RPMI7951 (cell line): ENCODE measurements around the gene SEMA5A. TPM values are rescaled to one million over a fixed set of nuclear protein-coding genes. Genes with fewer than 3 reads are reported as not detected.

Source experiments
- DNase-seq: peaks from one replicate; pipeline ENCODE4 v3.0.0-alpha.2; 2012; ENCODE audit warnings: low read depth
- total RNA-seq: library from RNA; depleted of rRNA; stranded (reverse); fragments of >200 nt; shearing (Covaris generic); gene quantifications from 2 replicates; pipeline ENCODE4 v1.2.3, GENCODE V29; 2014

Gene SEMA5A
- total RNA-seq, 1 experiment from 2014 or later, result 14.3 TPM

DNA sequence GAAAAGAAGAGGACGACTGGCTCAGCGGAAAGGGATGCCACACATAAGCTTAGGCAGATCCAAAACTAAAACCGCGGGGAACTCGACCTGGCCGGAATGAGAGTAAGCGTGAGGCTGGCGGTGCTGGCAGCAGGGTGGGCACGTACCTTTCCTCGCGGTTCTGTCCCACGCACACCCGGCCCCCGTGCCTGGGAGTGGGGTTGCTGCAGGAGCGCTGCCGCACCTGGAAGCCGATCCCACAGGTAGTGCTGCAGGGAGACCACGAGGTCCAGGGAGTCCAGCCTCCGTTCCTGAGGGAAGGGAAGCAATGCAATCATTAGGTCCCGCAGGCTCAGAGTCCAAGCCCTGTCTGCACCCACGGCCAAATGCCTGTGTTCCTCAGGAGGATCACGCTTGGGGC lies 427.0 kb downstream of the SEMA5A start:
- DNase-seq, result no peak

DNA sequence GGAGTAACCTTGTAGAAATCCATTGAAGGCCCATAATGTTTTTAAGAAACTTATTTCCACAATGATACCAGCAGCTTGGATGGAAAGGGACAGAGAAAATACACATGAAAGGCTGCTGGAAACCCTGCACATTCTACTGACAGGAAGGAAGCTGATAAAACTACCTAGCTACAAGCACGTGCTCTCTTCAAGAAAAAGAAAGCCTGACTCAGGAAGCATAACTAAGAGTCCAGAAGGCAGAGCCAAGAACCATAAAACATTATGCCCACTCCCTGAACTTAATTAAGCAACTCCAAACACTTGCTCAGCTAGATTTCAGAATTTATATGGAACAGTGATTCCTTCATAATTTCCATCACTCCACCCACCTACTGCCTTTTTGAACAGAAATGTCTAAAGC lies 430.8 kb downstream of the SEMA5A start:
- DNase-seq, result no peak

DNA sequence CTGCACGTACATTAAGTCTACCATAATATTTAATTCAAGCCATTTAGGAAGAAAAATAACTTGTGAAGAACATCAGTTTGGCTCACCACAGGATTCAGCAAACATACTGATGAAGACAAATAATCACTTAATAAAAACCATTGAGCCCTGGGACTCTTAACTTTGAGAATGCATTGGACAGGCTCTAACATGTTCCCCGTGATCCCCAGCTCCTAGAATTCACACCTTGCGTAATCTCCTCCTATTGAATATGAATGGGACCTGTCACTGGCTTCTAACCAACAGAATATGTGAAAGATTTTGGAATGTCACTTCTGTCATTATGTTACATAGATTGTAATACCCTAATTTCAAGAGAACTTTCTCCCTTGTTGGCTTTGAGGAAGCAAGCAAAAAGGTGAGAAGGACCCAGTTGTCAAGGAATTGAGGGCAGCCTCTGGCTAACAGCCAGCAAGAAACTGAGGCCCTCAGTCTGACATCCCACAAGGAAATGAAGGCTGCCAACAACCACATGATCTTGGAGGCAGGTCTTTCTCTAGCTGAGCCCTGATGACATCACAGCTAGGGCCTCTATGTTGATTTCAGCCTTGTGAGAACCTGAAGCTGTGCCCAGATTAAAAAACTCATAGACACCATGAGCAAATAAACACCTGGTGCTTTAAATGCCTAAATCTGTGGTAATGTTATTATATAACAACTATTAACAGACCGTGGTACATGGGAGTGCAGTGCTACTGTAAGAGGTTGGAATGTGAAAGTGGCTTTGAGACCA lies 433.2 kb downstream of the SEMA5A start:
- DNase-seq, result no peak

DNA sequence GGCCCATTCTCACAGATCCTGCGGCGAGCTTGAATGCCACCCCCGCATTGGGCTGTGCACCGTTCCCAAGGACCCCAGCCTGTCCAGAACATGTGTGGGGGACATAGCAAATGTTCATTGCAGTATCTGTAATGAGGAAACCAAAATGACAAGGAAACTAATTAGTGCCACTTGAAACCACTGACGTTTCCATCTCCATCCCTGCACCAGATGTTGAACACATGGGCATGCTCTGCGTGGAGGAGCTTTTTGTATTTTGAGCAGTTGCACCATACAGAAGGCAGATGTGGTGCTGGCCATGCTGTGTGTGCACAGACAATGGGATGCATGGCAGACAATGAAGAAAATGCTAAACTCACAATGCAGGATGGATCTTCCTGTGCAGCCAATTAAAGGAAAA lies 437.7 kb downstream of the SEMA5A start:
- peak; percentile 53 for DNase-seq

DNA sequence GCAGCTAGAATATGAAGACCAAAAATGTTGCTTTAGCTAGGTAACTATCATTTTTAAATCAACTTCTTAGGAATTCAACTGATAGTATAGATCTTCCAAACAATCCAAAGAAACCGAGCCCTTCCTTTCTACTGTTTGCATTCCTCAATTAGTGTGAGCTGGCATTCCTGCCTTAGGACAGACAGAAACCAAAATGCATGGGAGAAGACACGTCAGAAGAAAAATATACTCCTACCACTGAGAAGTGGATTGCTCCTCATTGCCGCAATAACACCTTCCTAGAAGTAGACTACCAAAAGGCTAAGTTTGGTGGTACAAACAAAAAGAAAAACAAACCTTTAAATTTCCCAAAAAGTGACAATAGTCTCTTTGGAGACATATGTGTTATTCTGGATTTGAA lies 440.0 kb downstream of the SEMA5A start:
- DNase-seq, result peak; percentile 32

DNA sequence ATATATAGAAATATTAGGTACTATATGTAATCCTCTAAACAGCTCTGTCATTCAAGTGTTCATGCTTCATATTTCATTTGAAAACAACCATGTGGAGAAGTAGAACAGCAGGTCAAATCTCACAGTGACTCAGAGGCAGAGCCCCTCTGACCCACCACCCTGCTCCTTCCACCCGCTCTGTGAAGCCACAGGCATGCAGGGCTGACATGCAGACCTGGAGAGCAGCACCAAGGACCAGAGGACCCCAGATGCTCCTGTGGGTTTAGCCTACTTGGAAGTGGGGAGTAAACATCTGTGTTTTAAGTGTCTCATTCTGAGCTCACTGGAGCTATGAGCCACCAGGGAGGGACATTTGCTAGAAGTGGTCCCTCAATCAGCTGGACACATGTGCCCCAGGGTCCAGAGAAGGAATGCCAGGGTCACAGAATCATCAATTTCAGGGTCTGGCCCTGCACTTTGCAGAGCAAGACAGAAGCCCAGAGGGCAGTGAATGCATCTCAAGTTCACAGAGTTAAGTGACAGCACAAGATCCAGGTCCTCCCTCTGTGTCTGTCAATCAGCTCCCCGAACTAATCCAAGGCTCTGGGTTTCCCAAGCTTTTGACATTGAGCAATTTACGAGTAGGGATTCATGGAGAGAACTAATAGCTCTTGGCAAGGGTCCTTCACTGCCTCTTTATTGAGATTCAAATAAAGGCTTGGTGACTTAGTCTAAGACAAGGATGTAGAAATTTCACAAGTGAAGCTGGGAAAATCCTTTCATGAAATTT lies 441.1 kb downstream of the SEMA5A start:
- peak; percentile 23 for DNase-seq

DNA sequence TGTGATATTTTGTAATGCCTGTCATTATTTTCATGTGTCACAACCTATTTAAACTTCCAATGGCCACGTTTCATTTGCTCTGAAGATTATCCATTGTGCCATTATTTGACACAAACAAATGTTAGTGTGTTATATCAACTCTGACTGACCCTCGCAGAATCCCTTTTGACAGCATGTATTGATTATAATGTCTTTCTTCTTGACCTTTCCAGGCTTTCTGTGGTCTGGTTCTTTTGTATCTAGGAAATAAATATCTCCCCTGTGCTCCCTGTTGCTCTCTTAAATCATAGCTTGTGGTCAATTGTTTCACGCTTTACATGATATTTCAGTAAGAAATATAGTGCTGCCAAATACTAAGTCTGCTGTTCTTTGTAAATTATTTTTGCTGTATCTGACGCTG lies 442.6 kb downstream of the SEMA5A start:
- no peak for DNase-seq

DNA sequence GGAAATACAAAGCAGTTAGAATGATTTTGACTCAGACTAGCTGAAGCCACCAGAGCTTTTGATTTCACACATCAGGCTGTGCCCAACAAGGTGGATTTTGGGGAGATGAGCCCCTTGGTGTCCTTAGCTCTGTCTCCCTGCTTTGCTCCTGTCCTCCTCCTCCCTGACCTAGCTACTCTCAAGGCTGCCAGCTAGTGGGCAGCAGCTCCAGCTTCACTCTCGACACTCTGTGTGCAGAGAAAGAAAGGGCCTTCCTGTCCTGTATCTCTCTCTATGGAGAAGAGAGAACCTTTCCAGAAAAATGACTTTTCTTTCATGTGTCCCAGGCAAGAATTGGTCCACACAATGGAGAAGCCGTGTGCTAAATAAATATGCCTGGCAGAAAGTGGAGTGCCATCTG lies 446.2 kb downstream of the SEMA5A start:
- DNase-seq, result no peak

DNA sequence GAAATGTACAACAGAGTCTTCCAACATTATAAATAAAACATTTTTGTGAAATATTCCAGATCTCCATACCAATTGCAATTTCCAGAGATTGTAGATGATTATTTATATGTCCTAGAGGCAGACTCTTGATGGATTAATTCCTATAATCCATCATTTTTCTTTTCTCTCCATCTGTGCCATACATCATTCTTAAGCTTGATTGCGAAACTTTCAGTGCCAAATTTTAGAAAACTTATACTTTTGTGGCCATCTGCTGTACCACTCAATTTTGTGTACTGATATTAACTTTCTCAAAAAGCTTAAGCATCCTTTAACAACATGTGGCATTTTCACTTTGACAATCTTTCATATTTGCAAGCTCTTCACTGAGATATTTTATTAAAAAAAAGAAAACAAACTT lies 446.9 kb downstream of the SEMA5A start:
- no peak for DNase-seq

DNA sequence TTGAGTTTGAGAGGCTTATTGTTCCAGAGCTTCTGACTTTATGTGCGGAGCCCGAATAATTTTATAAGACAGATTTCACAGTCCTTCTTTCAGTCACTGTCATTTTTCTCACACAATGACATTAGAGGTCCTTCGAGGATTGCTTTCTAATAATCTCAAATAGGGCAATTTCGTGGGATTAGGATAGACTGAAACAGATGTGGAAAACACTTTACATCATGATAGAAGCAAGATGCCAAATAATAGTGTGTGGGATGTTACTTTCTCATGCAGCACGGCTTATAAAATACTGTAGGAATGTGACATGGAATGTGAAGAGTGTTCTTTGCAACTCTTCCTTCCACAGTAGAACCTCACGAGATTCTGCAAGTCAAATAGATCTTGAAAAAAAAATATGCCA lies 451.3 kb downstream of the SEMA5A start:
- no peak for DNase-seq

DNA sequence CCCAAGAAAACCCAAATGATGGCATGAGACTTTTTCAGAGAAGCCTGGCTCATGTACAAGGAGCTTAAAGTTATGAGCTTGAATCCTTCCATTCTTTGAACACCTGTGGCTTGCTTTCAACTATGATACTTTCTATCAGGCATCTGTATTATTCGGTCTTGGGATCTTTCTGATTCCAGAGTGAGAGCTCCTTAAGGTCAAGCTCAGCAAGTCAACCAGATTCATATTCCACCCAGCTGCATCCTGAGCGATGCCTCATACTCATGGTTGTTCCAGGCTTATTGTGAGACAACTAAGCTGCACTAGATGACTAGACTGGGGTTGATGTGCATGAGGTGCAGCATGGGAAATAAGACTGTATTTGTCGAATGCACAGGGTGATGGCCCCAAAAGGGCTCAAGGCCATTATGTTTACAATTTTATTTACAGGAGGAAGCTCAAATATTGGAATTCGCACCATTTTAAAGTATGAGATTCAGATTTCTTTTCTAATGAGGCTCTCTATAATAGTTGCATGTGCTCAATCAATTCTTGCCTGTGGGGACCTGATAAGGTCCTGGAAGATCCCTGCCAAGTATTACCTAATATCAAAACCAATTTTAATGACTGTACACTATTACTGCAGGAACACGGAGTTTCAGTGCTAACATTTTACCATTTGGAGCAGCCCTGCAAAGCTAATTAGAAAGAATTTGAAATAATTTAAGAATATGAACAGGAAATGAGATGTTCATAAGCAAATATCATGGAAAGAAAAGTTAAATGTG lies 453.8 kb downstream of the SEMA5A start:
- DNase-seq, result no peak

DNA sequence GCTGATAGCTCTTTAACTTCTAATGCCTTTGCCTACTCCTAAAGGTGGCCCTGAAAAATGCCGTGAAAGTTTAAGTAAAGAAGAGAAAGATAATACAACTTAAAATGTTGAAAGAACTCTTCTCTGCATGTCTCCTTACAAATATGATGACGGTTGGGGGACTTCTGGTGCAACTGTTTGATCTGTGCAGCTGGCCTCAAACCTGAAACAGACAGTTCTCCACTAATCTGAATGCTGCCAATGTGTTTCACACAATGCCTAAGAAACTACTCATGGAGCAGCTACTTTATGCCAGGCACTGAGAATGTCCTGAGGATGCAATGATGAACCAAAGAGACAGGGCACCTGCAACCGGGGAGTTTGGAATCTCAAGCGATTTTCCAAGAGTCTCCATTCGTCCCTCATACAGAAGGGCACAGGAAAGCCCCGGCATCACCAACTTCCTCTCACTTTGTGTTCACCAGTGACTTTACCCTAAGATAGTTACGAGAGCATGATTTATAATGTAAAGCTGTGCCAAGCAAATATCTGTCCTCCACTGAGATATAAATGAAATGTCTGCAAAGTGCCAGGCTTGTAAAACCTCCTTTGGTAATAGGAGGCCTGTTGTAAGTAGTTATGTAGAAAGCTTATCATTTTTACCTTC lies 455.4 kb downstream of the SEMA5A start:
- DNase-seq, result no peak

DNA sequence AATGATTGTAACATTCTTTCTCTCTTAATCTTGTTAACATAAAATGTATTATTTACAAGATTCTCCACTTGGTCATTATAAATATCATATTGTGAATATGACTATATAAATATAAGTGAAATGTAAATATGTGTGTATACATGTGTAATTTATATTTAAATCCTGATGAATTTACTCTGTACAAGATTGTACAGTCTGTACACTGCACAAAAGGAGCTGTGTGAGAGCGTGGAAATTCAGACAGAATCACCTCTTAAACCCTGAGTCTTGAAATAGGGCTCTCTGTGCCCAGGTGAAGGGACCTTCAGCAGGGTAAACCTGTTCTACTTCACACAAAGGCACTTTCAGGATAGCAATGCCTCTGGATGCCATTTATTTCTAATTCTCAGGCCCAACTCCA lies 456.0 kb downstream of the SEMA5A start:
- no peak for DNase-seq

DNA sequence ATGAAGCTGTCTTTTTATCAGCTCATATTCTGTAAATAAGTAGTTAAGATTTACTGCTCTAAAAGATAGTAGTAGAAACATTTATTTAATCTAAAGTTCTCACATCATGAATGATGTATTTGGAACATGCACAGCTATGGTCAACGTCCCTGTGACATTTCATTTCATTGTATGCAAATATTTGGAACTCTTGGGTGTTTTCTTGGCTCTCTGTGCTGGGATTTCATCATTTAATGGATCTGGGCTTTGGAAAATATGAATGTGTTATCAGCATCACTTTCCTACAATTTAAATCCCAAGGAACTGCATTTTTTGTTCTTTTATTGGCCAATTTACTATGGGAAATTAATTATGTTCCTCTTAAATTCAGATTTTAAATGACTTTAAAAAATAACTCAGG lies 462.9 kb downstream of the SEMA5A start:
- no peak for DNase-seq

DNA sequence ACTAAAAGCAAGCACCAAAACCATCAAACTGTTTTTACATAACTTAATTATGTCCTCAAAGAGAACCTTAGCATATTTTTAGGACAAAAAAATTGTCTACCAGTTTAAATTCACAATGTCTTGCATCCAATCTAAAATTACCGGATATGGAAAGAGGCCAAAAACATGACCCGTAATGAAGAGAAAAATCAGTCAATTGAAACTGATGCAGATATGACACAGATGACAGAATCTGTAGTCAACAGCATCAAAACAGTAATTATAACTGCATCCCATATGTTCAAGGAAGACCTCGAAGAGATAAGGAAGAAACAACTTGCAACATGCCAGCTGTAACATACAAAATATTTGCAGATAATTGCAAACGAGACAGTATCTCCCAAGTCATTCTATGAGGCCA lies 473.2 kb downstream of the SEMA5A start:
- DNase-seq, result no peak

DNA sequence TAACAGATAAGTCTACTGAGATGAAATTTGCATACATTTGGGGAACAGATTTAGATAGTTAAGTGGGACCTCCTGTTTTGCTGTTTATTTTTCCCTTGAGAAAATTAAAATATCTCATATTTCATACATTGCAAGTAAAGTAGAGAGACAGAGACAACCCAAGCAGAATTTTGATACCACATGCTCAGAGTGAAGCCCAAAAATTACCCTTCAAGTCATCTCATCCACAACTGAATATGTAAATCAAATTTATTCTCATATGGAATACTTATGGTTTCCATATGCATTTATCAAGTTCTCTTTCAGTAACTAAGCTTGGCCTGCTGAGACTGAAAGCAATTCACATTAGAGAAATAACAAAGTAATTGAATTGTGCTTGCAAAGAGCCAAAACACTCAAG lies 474.4 kb downstream of the SEMA5A start:
- no peak for DNase-seq

DNA sequence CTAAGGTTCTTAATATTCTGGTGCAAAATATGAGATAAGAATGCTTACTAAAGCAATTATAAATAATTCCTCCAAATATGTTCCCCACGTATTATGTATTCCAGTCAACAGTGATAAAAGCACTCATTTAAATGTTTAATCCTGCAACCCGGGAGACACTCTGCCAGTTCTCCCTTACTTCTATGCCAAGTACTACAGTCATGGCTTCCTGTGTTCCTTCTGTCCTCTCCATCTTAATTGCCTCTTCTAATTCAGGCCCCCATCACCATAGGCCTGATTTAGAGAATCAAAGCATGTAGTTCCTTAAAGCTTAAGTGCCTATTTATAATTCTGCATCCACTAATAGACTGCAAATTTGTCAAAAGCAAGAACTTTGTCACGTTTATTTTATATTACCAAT lies 474.8 kb downstream of the SEMA5A start:
- no peak for DNase-seq

DNA sequence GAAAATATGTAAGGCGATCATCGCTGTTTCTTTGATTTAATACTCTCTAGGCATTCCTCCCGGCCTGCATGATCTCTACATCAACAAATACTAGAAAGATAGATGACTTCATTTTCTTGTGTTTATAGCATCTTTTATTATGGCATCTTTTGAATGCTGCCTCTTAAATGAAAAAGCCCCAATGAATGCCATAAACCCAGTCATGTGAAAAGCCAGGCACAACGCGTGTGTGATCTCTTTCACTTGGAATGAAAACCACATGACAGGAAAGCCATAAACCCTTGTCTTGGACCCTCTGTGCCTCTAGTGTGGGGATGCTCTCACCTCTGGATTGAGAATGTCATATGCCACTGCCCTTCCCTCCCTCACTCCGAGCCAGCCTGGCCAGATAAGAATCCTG lies 476.2 kb downstream of the SEMA5A start:
- peak; percentile 29 for DNase-seq

DNA sequence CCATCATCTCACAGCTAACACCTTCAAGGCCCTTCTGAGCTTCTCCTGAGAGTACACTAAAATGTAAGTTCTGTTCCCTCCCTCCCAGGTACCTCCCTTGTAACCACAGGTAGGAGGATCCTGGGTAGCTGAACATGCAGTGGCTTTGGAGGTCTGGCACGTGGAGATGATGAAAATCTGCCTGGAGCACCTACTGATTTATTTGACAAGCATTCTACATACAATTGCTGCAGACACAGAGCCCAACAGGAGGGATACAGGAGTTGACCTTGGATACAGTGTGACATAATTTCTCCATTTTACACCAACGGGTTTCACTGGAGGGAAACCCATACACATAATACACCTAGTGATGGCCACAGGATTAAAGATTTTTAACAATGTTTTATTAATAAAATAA lies 478.7 kb downstream of the SEMA5A start:
- DNase-seq, result no peak

DNA sequence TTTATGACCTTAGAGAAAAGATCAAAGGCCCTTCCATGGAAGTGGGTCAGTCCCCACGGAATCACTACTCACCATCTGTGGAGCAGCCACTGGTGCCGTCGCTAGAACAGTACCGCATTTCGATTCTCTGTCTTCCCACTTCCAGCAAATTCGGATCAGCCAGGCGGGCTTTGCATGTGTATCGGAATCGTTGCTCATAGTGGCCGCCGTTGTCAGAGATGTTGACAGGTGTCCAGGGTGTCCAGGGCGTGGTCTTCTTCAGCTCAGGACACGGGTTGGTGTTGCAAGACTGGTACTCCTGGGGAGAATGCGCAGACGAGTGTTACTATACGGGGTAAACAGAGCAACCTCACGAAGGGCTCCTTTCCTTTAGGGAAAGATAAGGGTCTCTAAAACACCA lies 479.5 kb downstream of the SEMA5A start:
- no peak for DNase-seq

DNA sequence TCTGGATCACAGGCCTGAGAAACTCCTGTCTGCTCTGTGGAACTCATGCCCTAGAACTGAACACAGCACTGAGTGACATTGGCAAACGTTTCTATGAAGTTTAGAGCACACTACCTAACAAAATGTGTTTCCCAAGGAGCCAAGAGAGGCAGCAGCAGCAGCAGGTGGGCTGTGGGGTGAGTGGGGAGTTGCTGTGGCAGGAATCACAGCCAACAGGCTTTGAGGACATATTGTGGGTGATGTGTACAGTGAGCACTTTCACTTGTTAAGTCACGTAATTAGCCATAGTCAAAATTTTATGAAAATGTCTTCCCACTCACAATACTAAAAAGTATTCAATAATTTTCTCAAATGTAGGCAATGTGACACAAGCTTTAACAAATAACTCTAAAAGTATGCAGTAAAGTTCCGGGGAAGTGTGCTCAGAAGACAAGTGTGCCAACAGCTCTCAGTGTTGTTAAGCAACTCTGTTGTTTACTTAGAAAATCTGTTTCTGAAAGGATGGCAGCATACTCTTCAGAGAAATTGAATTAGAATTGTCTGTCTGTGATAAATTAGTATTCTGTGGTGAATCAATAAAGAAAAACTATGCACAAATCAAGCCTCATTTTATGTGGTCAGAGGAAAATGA lies 482.1 kb downstream of the SEMA5A start:
- no peak for DNase-seq

DNA sequence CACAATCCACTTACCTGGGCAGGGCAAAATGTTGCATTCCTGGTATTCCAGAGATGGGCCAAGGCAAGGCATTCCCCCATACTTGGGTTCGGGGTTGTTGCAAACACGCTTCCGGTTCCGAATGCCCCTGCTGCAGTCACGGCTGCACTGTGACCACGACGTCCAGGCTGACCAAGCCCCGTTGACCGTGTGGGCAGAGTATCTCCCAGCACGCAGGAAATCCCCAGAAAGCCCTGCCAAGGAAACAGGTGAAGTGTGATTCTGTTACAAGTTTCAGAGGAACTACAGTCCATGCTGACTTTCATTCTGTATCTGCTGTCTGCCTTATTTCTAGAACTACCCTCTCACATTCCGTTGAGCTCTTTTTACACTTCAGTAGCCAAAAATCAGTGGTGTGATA lies 483.0 kb downstream of the SEMA5A start:
- DNase-seq, result no peak
